ENCODE results near the gene DPM3. TPM values are rescaled to one million over a fixed set of nuclear protein-coding genes. Genes with fewer than 3 reads are reported as not detected.

DPM3 gene
- total and polyA plus RNA-seq, 9 of the 15 experiments (the other 6 are each of a cell fraction or from before 2014, with no cell fraction given), result 3.7 to 120 (median 36.4) TPM

DNA sequence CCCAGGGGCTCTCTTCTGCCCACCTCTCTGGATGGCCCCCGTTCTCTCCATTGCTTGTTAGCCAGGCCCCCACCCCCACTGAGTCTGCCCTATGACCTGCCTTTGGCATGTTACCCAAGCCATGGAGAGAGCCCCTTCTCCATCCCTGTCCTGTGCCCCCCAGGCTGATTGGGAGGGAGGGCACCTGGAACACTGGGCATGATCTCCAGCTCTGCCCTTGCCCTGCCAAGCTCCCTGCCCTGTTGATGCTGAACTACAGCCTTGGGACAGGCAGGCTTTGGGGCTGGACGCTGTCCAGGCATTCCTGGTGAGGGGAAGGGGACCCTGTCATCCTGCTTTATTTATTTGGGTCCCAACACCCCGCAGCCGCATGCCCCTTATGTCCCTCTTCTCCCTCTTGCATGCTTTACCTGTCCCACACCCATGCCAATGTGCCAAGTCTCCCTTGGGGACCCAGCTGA lies 44.0 kb upstream of the DPM3 start:
- H3K4me2 ChIP-seq (ENCODE audit: insufficient read depth, low read length), result no peak overlapping the region
- H3K9ac ChIP-seq (ENCODE audit: insufficient read depth in 1 of 2, low read depth in 2 of 2, low read length in 2 of 2), result peak overlapping the region in 1 of 2 experiments; percentile 33; a peak in 2 of 4 replicates
- in situ Hi-C loops (cut with MboI), result no loop called here
- TF ChIP-seq HSF4 (CRISPR knock-in tag; IDR thresholded peaks at IDR 0.05; ENCODE audit: borderline replicate concordance) (no peak), ZFP36 (IDR thresholded peaks at IDR 0.05; ENCODE audit: low read depth, low read length, partially characterized antibody) (no peak), NEUROD1 (IDR thresholded peaks at IDR 0.05; ENCODE audit: borderline replicate concordance, low read depth, low read length, partially characterized antibody) (no peak), KDM5B (IDR thresholded peaks at IDR 0.05; ENCODE audit: insufficient replicate concordance, low read depth, low read length) (no peak), TAF7 (tag; IDR thresholded peaks at IDR 0.05) (no peak), ZBTB17 (CRISPR knock-in tag; IDR thresholded peaks at IDR 0.05) (no peak), NKRF (IDR thresholded peaks at IDR 0.05; ENCODE audit: borderline replicate concordance) (no peak), RBM25 (IDR thresholded peaks at IDR 0.05; ENCODE audit: low read depth, low read length, severe bottlenecking) (no peak), ZHX1 (conservative IDR thresholded peaks at IDR 0.05; ENCODE audit: low read length) (no peak)
- TF ChIP-seq, protein P1, sequence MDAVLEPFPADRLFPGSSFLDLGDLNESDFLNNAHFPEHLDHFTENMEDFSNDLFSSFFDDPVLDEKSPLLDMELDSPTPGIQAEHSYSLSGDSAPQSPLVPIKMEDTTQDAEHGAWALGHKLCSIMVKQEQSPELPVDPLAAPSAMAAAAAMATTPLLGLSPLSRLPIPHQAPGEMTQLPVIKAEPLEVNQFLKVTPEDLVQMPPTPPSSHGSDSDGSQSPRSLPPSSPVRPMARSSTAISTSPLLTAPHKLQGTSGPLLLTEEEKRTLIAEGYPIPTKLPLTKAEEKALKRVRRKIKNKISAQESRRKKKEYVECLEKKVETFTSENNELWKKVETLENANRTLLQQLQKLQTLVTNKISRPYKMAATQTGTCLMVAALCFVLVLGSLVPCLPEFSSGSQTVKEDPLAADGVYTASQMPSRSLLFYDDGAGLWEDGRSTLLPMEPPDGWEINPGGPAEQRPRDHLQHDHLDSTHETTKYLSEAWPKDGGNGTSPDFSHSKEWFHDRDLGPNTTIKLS (IDR thresholded peaks at IDR 0.05; ENCODE audit: borderline replicate concordance, low read depth), result no peak
- TF ChIP-seq, protein P2, sequence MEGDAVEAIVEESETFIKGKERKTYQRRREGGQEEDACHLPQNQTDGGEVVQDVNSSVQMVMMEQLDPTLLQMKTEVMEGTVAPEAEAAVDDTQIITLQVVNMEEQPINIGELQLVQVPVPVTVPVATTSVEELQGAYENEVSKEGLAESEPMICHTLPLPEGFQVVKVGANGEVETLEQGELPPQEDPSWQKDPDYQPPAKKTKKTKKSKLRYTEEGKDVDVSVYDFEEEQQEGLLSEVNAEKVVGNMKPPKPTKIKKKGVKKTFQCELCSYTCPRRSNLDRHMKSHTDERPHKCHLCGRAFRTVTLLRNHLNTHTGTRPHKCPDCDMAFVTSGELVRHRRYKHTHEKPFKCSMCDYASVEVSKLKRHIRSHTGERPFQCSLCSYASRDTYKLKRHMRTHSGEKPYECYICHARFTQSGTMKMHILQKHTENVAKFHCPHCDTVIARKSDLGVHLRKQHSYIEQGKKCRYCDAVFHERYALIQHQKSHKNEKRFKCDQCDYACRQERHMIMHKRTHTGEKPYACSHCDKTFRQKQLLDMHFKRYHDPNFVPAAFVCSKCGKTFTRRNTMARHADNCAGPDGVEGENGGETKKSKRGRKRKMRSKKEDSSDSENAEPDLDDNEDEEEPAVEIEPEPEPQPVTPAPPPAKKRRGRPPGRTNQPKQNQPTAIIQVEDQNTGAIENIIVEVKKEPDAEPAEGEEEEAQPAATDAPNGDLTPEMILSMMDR (IDR thresholded peaks at IDR 0.05 in 2 of 3, conservative IDR thresholded peaks at IDR 0.05 in 1 of 3; ENCODE audit: insufficient read depth in 2 of 3, low read depth in 1 of 3, low read length in 3 of 3), result no peak

More for the DNA sequence above, 44.0 kb upstream of the DPM3 start:
- ATAC-seq, result no peak
- ChIA-PET POLR2A (interaction anchor here (0.7 to 1.5 kb wide), 3 partner anchors 9 to 303 kb away, joined by 3 to 6 read pairs (median 4); no protein-coding TSS in a partner anchor), CTCF (ENCODE audit: low intra/inter-chr PET ratio) (interaction anchor here (0.6 kb wide), 1 partner anchor 1175 kb away, joined by 3 read pairs; no protein-coding TSS in a partner anchor)
- no TSS peak for BruUV-seq (replicated peaks)
- 80% methylated on average over 4 of the region's 4 CpGs for WGBS (ENCODE audit: insufficient coverage, low coverage, missing lambda C conversion rate)
- intact Hi-C loops (cut with micrococcal nuclease), result no loop called here
- Histone ChIP-seq H3K79me2 (ENCODE audit: control insufficient read depth, insufficient read depth, low read length) (no peaks in the 10 kb centered on the region), H4K20me1 (replicated peaks; ENCODE audit: control insufficient read depth, insufficient read depth, low read length) (no peaks in the 10 kb centered on the region), H3K27me3 (ENCODE audit: control insufficient read depth in 2 of 2, insufficient read depth in 2 of 2, low read length in 2 of 2) (no peaks in the 10 kb centered on the region), H2AFZ (ENCODE audit: low read depth, low read length) (no peak overlapping the region), H3K9me1 (ENCODE audit: control insufficient read depth, insufficient read depth, low read length) (no peaks in the 10 kb centered on the region), H3K36me3 (ENCODE audit: control insufficient read depth, insufficient read depth, low read length) (no peaks in the 10 kb centered on the region), H3K27ac (ENCODE audit: extremely low read depth, low read depth, low read length) (no peak overlapping the region), H3K4me3 (no peak overlapping the region), H3K9me3 (replicated peaks; ENCODE audit: control insufficient read depth, insufficient read depth, low read depth, low read length) (no peaks in the 10 kb centered on the region), H3K4me1 (replicated peaks in 1 of 2; ENCODE audit: control insufficient read depth in 2 of 2, insufficient read depth in 2 of 2, low read length in 2 of 2) (peaks cover 0 to 38% of the 10 kb centered on the region in 2 experiments; a peak in 3 of 5 replicates)
- no peak for DNase-seq (ENCODE audit: extremely low read depth in 1 of 4, low spot score in 3 of 4)
- no peak for FAIRE-seq

Measured in K562 (cell line).